Limb (tissue), 2 donors: ENCODE measurements around the gene CSTA.

Experiments
- DNase-seq, 2 donors: peaks; one replicate each; pipeline ENCODE4 v3.0.0-alpha.2; 2016; ENCODE audit errors: extremely low spot score in 2 of 2

CSTA gene

GRCh38 chr3:122324871-122325323, at the start of gene CSTA:
CSTA (plus strand) TSS chr3:122325248; CDS start chr3:122325293, 45 bp downstream.
- no peak for DNase-seq

- no peak for DNase-seq
These were observed 43.2 kb upstream of the CSTA start for GRCh38 chr3:122281891-122282290.

- DNase-seq, result no peak
These were observed 41.1 kb upstream of the CSTA start for GRCh38 chr3:122283796-122284445.

GRCh38 chr3:122284486-122284885, 40.6 kb upstream of the CSTA start:
- no peak for DNase-seq

- no peak for DNase-seq
These were observed 30.7 kb upstream of the CSTA start for GRCh38 chr3:122294359-122294758.

- DNase-seq, result no peak
These were observed 29.6 kb upstream of the CSTA start for GRCh38 chr3:122295266-122296062.

- DNase-seq, result no peak
These were observed 26.8 kb upstream of the CSTA start for GRCh38 chr3:122298239-122298638.

- no peak for DNase-seq
These were observed 25.8 kb upstream of the CSTA start for GRCh38 chr3:122299215-122299614.

GRCh38 chr3:122299872-122300460, 25.1 kb upstream of the CSTA start:
- DNase-seq, result no peak

- DNase-seq, result no peak
These were observed 24.0 kb upstream of the CSTA start for GRCh38 chr3:122301063-122301462.

GRCh38 chr3:122305818-122306621, 19.0 kb upstream of the CSTA start:
- no peak for DNase-seq

GRCh38 chr3:122306622-122306953, 18.5 kb upstream of the CSTA start:
- no peak for DNase-seq

GRCh38 chr3:122307094-122307687, 17.9 kb upstream of the CSTA start:
- no peak for DNase-seq

- no peak for DNase-seq
These were observed 17.1 kb upstream of the CSTA start for GRCh38 chr3:122307976-122308375.

GRCh38 chr3:122310361-122310760, 14.7 kb upstream of the CSTA start:
- no peak for DNase-seq

- DNase-seq, result no peak
These were observed 12.2 kb upstream of the CSTA start for GRCh38 chr3:122312826-122313225.

GRCh38 chr3:122313281-122313680, 11.8 kb upstream of the CSTA start:
- DNase-seq, result no peak

GRCh38 chr3:122314228-122314876, 10.7 kb upstream of the CSTA start:
- DNase-seq, result no peak

GRCh38 chr3:122315619-122316018, 9.4 kb upstream of the CSTA start:
- DNase-seq, result no peak

- DNase-seq, result no peak
These were observed 8.7 kb upstream of the CSTA start for GRCh38 chr3:122316368-122316767.

GRCh38 chr3:122318620-122319019, 6.4 kb upstream of the CSTA start:
- no peak for DNase-seq
